K562 (cell line): Measurements from ENCODE around the gene SCN8A. TPM values are rescaled to one million over a fixed set of nuclear protein-coding genes. Genes with fewer than 3 reads are reported as not detected.

ENCODE experiments used
- ATF7 ChIP-seq: fragments of 450-650 bp; IDR thresholded peaks from 2 replicates; pipeline ENCODE4 v1.7.1; 2014; ENCODE audit warnings: mild to moderate bottlenecking, moderate library complexity
- ESRRA ChIP-seq: fragments of 450-650 bp; IDR thresholded peaks from 2 replicates; pipeline ENCODE4 v1.6.1; 2014; ENCODE audit warnings: low read depth, mild to moderate bottlenecking, moderate library complexity, borderline replicate concordance
- HMG20A ChIP-seq: fragments of 450-650 bp; formaldehyde crosslinking; conservative IDR thresholded peaks from 2 replicates; pipeline ENCODE4 v1.4.0; 2020; ENCODE audit warnings: mild to moderate bottlenecking, mixed read lengths
- NFRKB ChIP-seq: fragments of 450-650 bp; IDR thresholded peaks from 2 replicates; pipeline ENCODE4 v1.6.1; 2016; ENCODE audit warnings: low read depth
- NR2C2 ChIP-seq, 2 experiments: fragments of 200-800 bp in 1 of 2; sonication (Bioruptor generic) in 1 of 2; sonication (generic) in 1 of 2; formaldehyde crosslinking in 1 of 2; IDR thresholded peaks; 2 replicates each; pipeline versions ENCODE4 v1.6.1 to v1.8.0; 2016 to 2022; ENCODE audit warnings: mild to moderate bottlenecking in 1 of 2, missing compliant biosample characterization in 1 of 2, missing genetic modification characterization in 1 of 2, missing genetic modification reagents in 1 of 2
- NR2F6 ChIP-seq: fragments of 450-650 bp; formaldehyde crosslinking; IDR thresholded peaks from 2 replicates; pipeline ENCODE4 v1.4.0; 2020; ENCODE audit warnings: mild to moderate bottlenecking
- SIN3B ChIP-seq: fragments of 450-650 bp; IDR thresholded peaks from 2 replicates; pipeline ENCODE4 v1.6.1; 2017; ENCODE audit warnings: low read depth, mild to moderate bottlenecking, moderate library complexity
- SMC3 ChIP-seq: conservative IDR thresholded peaks from 2 replicates; pipeline ENCODE4 v1.6.1; 2011; ENCODE audit warnings: low read depth, low read length, improper control_type of control experiment; ENCODE audit not compliant: insufficient read depth
- SRF ChIP-seq, 2 experiments: fragments of 250-450, 450-650 bp in 1 of 2; sonication (Bioruptor Pico) in 1 of 2; sonication (generic) in 1 of 2; formaldehyde crosslinking; IDR thresholded peaks; 2 replicates each; pipeline versions ENCODE4 v1.5.0 to v1.5.1; 2020 to 2022; ENCODE audit warnings: mild to moderate bottlenecking in 1 of 2, missing genetic modification reagents in 1 of 2
- SRSF9 ChIP-seq: fragments of 200-400 bp; formaldehyde crosslinking; IDR thresholded peaks from 2 replicates; pipeline ENCODE4 v1.6.1; 2017; ENCODE audit warnings: low read depth, low read length, borderline replicate concordance
- TFAM ChIP-seq: fragments of 250-450 bp; sonication (Bioruptor Pico); conservative IDR thresholded peaks from 2 replicates; pipeline ENCODE4 v1.5.0; 2021; ENCODE audit warnings: mild to moderate bottlenecking, moderate library complexity
- ZNF717 ChIP-seq: fragments of 250-450 bp; sonication (Bioruptor Pico); IDR thresholded peaks from 2 replicates; pipeline ENCODE4 v1.5.0; 2021
- ZNF764 ChIP-seq: fragments of 250-450 bp; sonication (Bioruptor Pico); IDR thresholded peaks from 2 replicates; pipeline ENCODE4 v1.4.0; 2020; ENCODE audit warnings: low read depth, mild to moderate bottlenecking, moderate library complexity
- polyA plus RNA-seq, 8 experiments: library from polyadenylated mRNA; depleted of rRNA in 4 of 8; stranded (reverse) in 5 of 8; unstranded in 3 of 8; fragments of >200 nt; fragmentation: Nextera tagmentation in 2 of 8; fragmentation: Illumina TruSeq in 1 of 8; extraction: Ambion mirVana in 2 of 8; extraction: Trizol in 1 of 8; gene quantifications; 2 replicates each; pipeline versions ENCODE4 v1.2.1 to v1.2.3, GENCODE V29; 2011 to 2014; ENCODE audit warnings: inconsistent platforms in 1 of 8, missing spikeins in 1 of 8
- total RNA-seq, 7 experiments: library from RNA; depleted of rRNA in 6 of 7; stranded (reverse); fragments of >200 nt in 6 of 7; fragmentation: Illumina TruSeq in 2 of 7; extraction: Trizol in 2 of 7; gene quantifications; 2 replicates each; pipeline versions ENCODE4 v1.2.1 to v1.2.3, GENCODE V29; 2011 to 2021; ENCODE audit warnings: low replicate concordance in 1 of 7
- TF ChIP-seq, protein P1 (sequence below): IDR thresholded peaks from 3 replicates; pipeline ENCODE4 v1.6.1; 2011; ENCODE audit warnings: borderline replicate concordance, mild to moderate bottlenecking; ENCODE audit not compliant: insufficient read length, insufficient read depth
- TF ChIP-seq, protein P2 (sequence below): fragments of 450-650 bp; formaldehyde crosslinking; conservative IDR thresholded peaks from 2 replicates; pipeline ENCODE4 v1.4.0; 2022; ENCODE audit warnings: mild to moderate bottlenecking, missing genetic modification characterization
- TF ChIP-seq, protein P3 (sequence below), 2 experiments: fragments of 450-650 bp; formaldehyde crosslinking in 1 of 2; IDR thresholded peaks; 2 replicates each; pipeline versions ENCODE4 v1.4.0 to v1.6.1; 2014 to 2020; ENCODE audit warnings: mild to moderate bottlenecking in 2 of 2, borderline replicate concordance in 1 of 2, low read depth in 1 of 2

SCN8A gene
- total and polyA plus RNA-seq, 9 of the 15 experiments (the other 6 are each of a cell fraction or from before 2014, with no cell fraction given), result 0.03 to 0.29 (median 0.15) TPM; not detected in 1

GRCh38 chr12:51814311-51815088 lies 223.5 kb downstream of the SCN8A start (continued):
- no peak for TF ChIP-seq ESRRA
- TF ChIP-seq NR2C2 (CRISPR knock-in tag; IDR thresholded peaks at IDR 0.05), result no peak
- peak; percentile 83 for TF ChIP-seq NR2C2 (tag; IDR thresholded peaks at IDR 0.05)
- TF ChIP-seq, protein P1, sequence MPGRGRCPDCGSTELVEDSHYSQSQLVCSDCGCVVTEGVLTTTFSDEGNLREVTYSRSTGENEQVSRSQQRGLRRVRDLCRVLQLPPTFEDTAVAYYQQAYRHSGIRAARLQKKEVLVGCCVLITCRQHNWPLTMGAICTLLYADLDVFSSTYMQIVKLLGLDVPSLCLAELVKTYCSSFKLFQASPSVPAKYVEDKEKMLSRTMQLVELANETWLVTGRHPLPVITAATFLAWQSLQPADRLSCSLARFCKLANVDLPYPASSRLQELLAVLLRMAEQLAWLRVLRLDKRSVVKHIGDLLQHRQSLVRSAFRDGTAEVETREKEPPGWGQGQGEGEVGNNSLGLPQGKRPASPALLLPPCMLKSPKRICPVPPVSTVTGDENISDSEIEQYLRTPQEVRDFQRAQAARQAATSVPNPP, result no peak
- no peak for TF ChIP-seq ATF7
- no peak for TF ChIP-seq SRF (CRISPR knock-in tag; IDR thresholded peaks at IDR 0.05)
- no peak for TF ChIP-seq TFAM (CRISPR knock-in tag)
- no peak for TF ChIP-seq NFRKB
- no peak for TF ChIP-seq ZNF764 (CRISPR knock-in tag)
- TF ChIP-seq, protein P2, sequence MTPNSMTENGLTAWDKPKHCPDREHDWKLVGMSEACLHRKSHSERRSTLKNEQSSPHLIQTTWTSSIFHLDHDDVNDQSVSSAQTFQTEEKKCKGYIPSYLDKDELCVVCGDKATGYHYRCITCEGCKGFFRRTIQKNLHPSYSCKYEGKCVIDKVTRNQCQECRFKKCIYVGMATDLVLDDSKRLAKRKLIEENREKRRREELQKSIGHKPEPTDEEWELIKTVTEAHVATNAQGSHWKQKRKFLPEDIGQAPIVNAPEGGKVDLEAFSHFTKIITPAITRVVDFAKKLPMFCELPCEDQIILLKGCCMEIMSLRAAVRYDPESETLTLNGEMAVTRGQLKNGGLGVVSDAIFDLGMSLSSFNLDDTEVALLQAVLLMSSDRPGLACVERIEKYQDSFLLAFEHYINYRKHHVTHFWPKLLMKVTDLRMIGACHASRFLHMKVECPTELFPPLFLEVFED (CRISPR knock-in tag), result no peak
- 0 out of 2 replicates have a peak, but pooled peaks have one; percentile 25 for TF ChIP-seq SMC3
- no peak for TF ChIP-seq ZNF717
- TF ChIP-seq NR2F6 (CRISPR knock-in tag), result no peak
- no peak for TF ChIP-seq HMG20A (CRISPR knock-in tag)
- TF ChIP-seq, protein P3, sequence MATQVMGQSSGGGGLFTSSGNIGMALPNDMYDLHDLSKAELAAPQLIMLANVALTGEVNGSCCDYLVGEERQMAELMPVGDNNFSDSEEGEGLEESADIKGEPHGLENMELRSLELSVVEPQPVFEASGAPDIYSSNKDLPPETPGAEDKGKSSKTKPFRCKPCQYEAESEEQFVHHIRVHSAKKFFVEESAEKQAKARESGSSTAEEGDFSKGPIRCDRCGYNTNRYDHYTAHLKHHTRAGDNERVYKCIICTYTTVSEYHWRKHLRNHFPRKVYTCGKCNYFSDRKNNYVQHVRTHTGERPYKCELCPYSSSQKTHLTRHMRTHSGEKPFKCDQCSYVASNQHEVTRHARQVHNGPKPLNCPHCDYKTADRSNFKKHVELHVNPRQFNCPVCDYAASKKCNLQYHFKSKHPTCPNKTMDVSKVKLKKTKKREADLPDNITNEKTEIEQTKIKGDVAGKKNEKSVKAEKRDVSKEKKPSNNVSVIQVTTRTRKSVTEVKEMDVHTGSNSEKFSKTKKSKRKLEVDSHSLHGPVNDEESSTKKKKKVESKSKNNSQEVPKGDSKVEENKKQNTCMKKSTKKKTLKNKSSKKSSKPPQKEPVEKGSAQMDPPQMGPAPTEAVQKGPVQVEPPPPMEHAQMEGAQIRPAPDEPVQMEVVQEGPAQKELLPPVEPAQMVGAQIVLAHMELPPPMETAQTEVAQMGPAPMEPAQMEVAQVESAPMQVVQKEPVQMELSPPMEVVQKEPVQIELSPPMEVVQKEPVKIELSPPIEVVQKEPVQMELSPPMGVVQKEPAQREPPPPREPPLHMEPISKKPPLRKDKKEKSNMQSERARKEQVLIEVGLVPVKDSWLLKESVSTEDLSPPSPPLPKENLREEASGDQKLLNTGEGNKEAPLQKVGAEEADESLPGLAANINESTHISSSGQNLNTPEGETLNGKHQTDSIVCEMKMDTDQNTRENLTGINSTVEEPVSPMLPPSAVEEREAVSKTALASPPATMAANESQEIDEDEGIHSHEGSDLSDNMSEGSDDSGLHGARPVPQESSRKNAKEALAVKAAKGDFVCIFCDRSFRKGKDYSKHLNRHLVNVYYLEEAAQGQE (IDR thresholded peaks at IDR 0.05; ENCODE audit: borderline replicate concordance), result 0 out of 2 replicates have a peak, but pooled peaks have one; percentile 18
- TF ChIP-seq, protein P3 (CRISPR knock-in tag; IDR thresholded peaks at IDR 0.05; ENCODE audit: low read depth), result no peak
- no peak for TF ChIP-seq SRSF9
- 0 out of 2 replicates have a peak, but pooled peaks have one; percentile 20 for TF ChIP-seq SIN3B
